Endodermal cell (in vitro differentiated cells): ENCODE results near the gene FPGS. TPM values are rescaled to one million over a fixed set of nuclear protein-coding genes. Genes with fewer than 3 reads are reported as not detected.
A peak's percentile ranks its signal among the peaks of the same experiment; 100 is the strongest.
"Not testable (repeated sequence)": the region's sequence is repeated elsewhere in the genome, so short reads cannot be mapped to it uniquely, and the experiment has no call there.

Source experiments
- DNase-seq: peaks from one replicate; pipeline ENCODE4 v3.0.0-alpha.2; 2017
- H3K27ac ChIP-seq: 2 replicates; pipeline ENCODE4 v1.5.1; 2013; ENCODE audit warnings: mild to moderate bottlenecking, low read depth, low read length, moderate library complexity
- H3K27me3 ChIP-seq: 2 replicates; pipeline ENCODE4 v1.6.1; 2013; ENCODE audit warnings: mild to moderate bottlenecking, low read length, moderate library complexity; ENCODE audit not compliant: insufficient read depth, control insufficient read depth, poor library complexity, severe bottlenecking
- H3K36me3 ChIP-seq: 2 replicates; pipeline ENCODE4 v1.7.0; 2013; ENCODE audit warnings: mild to moderate bottlenecking, low read length, moderate library complexity; ENCODE audit not compliant: control insufficient read depth, insufficient read depth
- H3K4me1 ChIP-seq: one replicate; pipeline ENCODE4 v1.7.0; 2013; ENCODE audit warnings: low read length; ENCODE audit not compliant: control insufficient read depth, insufficient read depth
- H3K4me3 ChIP-seq: 2 replicates; pipeline ENCODE4 v1.5.1; 2013; ENCODE audit warnings: mild to moderate bottlenecking, low read length, moderate library complexity
- H3K9ac ChIP-seq: 2 replicates; pipeline ENCODE4 v1.6.1; 2013; ENCODE audit warnings: mild to moderate bottlenecking, low read length, moderate library complexity; ENCODE audit not compliant: poor library complexity, severe bottlenecking; ENCODE audit errors: extremely low read depth
- H3K9me3 ChIP-seq: 2 replicates; pipeline ENCODE4 v1.6.1; 2013; ENCODE audit warnings: mild to moderate bottlenecking, low read length, moderate library complexity; ENCODE audit not compliant: control insufficient read depth
- H3K27ac Mint-ChIP-seq: 2 replicates; pipeline ENCODE4 v1.8.0; 2020; ENCODE audit warnings: mixed read lengths
- H3K27me3 Mint-ChIP-seq: 2 replicates; pipeline ENCODE4 v1.8.0; 2021; ENCODE audit warnings: mild to moderate bottlenecking, mixed read lengths; ENCODE audit not compliant: insufficient read depth
- H3K36me3 Mint-ChIP-seq: 2 replicates; pipeline ENCODE4 v1.8.0; 2020; ENCODE audit warnings: low read depth, mixed read lengths
- H3K4me1 Mint-ChIP-seq: 2 replicates; pipeline ENCODE4 v1.8.0; 2020; ENCODE audit warnings: mixed read lengths
- H3K4me3 Mint-ChIP-seq: 2 replicates; pipeline ENCODE4 v1.8.0; 2020; ENCODE audit warnings: mild to moderate bottlenecking, moderate library complexity, mixed read lengths
- H3K9me3 Mint-ChIP-seq: 2 replicates; pipeline ENCODE4 v1.8.0; 2020; ENCODE audit warnings: mild to moderate bottlenecking, mixed read lengths
- CTCF ChIP-seq: fragments of 200-600 bp; sonication (generic); conservative IDR thresholded peaks from 2 replicates; pipeline ENCODE4 v1.5.0; 2021; ENCODE audit warnings: antibody characterized with exemption, mild to moderate bottlenecking
- WGBS, 2 experiments: methylation state at CpG; one replicate each; pipeline versions ENCODE4 v1.1.5 to v1.1.7; 2013; ENCODE audit warnings: missing lambda C conversion rate in 2 of 2, mixed read lengths in 1 of 2; ENCODE audit not compliant: insufficient coverage in 1 of 2, insufficient read length in 1 of 2; 5-methylcytosine and 5-hydroxymethylcytosine counted together
- total RNA-seq, 2 donors: library from RNA; stranded (reverse); fragmentation: NEBNext Ultra II Directional in 1 of 2; extraction: Animal tissue kit (Norgen Biotek cat#: 25700) in 1 of 2; gene quantifications; 2 replicates in 1 of 2; 3 replicates in 1 of 2; pipeline ENCODE4 v1.2.1, GENCODE V29; 2021

Gene FPGS
- total RNA-seq, 2 donors from 2014 or later: 75.2 to 76.4 TPM

GRCh38 chr9:127838375-127839078 lies 35.8 kb downstream of the FPGS start:
- TF ChIP-seq CTCF: no peak
- Histone ChIP-seq H3K4me3 (no peak overlapping the region), H3K9me3 (no peaks in the 10 kb centered on the region), H3K27ac (no peak overlapping the region), H3K27me3 (no peaks in the 10 kb centered on the region), H3K4me1 (no peaks in the 10 kb centered on the region), H3K36me3 (no peaks in the 10 kb centered on the region), H3K9ac (no peak overlapping the region)
- 75 to 82% methylated on average over 15 to 18 of the region's 18 CpGs for WGBS, 2 experiments
- H3K27ac Mint-ChIP-seq: no peak overlapping the region
- H3K36me3 Mint-ChIP-seq: no peaks in the 10 kb centered on the region
- H3K4me1 Mint-ChIP-seq: no peaks in the 10 kb centered on the region
- no peaks in the 10 kb centered on the region for H3K27me3 Mint-ChIP-seq
- H3K9me3 Mint-ChIP-seq: no peaks in the 10 kb centered on the region
- no peak overlapping the region for H3K4me3 Mint-ChIP-seq
- DNase-seq: no peak

- Histone ChIP-seq H3K9me3 (no peaks in the 10 kb centered on the region), H3K9ac (no peak overlapping the region), H3K27ac (no peak overlapping the region), H3K4me1 (no peaks in the 10 kb centered on the region), H3K4me3 (no peak overlapping the region), H3K36me3 (no peaks in the 10 kb centered on the region), H3K27me3 (no peaks in the 10 kb centered on the region)
- 93 to 96% methylated on average over 14 to 15 of the region's 15 CpGs for WGBS, 2 experiments
- Mint-ChIP-seq H3K27me3 (no peaks in the 10 kb centered on the region), H3K27ac (no peak overlapping the region), H3K4me1 (no peaks in the 10 kb centered on the region), H3K36me3 (no peaks in the 10 kb centered on the region), H3K4me3 (no peak overlapping the region), H3K9me3 (no peaks in the 10 kb centered on the region)
- TF ChIP-seq CTCF: no peak
- DNase-seq: no peak
These were observed 38.6 kb downstream of the FPGS start for GRCh38 chr9:127841087-127841835.

- Histone ChIP-seq H3K4me3 (no peak overlapping the region), H3K9ac (no peak overlapping the region), H3K4me1 (no peaks in the 10 kb centered on the region), H3K27ac (no peak overlapping the region), H3K36me3 (no peaks in the 10 kb centered on the region), H3K27me3 (no peaks in the 10 kb centered on the region), H3K9me3 (peaks cover 11% of the 10 kb centered on the region)
- Mint-ChIP-seq H3K9me3 (peaks cover 16% of the 10 kb centered on the region), H3K36me3 (no peaks in the 10 kb centered on the region), H3K27me3 (no peaks in the 10 kb centered on the region), H3K27ac (peak overlapping the region; percentile 80), H3K4me1 (no peaks in the 10 kb centered on the region), H3K4me3 (no peak overlapping the region)
- DNase-seq: peak; percentile 83
- no peak for TF ChIP-seq CTCF
- WGBS, 2 experiments: 74 to 84% methylated on average over 14 to 16 of the region's 16 CpGs
These were observed 42.2 kb downstream of the FPGS start for GRCh38 chr9:127844821-127845359.

- not testable (repeated sequence) for H3K4me3 ChIP-seq, H3K27ac Mint-ChIP-seq, H3K36me3 Mint-ChIP-seq, H3K27me3 Mint-ChIP-seq, H3K4me3 Mint-ChIP-seq, H3K9ac ChIP-seq, H3K27me3 ChIP-seq, DNase-seq, H3K4me1 ChIP-seq, H3K4me1 Mint-ChIP-seq, H3K27ac ChIP-seq, H3K36me3 ChIP-seq
- 93 to 96% methylated on average over 4 of the region's 4 CpGs for WGBS, 2 experiments
- H3K9me3 ChIP-seq: peaks cover 11% of the 10 kb centered on the region
- H3K9me3 Mint-ChIP-seq: peaks cover 16% of the 10 kb centered on the region
These were observed 42.9 kb downstream of the FPGS start for GRCh38 chr9:127845619-127846018.
